Superior temporal gyrus (tissue), 1 donor: ENCODE measurements around the gene MYF5.
"Not testable (repeated sequence)": the region's sequence is repeated elsewhere in the genome, so short reads cannot be mapped to it uniquely, and the experiment has no call there.

Experiments used
- DNase-seq: peaks from one replicate; pipeline ENCODE4 v3.0.0-alpha.2; 2016; ENCODE audit errors: extremely low spot score

The MYF5 gene

GRCh38 chr12:80716696-80717469 is at the start of gene MYF5:
Gene MYF5 (plus strand): TSS chr12:80716912. CDS start chr12:80717064, 152 bp downstream.
- DNase-seq = no peak

GRCh38 chr12:80670214-80670613 is 46.5 kb upstream of the MYF5 start:
- no peak for DNase-seq

- not testable (repeated sequence) for DNase-seq
Observed at GRCh38 chr12:80676042-80676636, 40.6 kb upstream of the MYF5 start.

GRCh38 chr12:80676856-80677255 is 39.9 kb upstream of the MYF5 start:
- no peak for DNase-seq

GRCh38 chr12:80677994-80678393 is 38.7 kb upstream of the MYF5 start:
- no peak for DNase-seq

- no peak for DNase-seq
Observed at GRCh38 chr12:80679346-80680131, 37.2 kb upstream of the MYF5 start.

- DNase-seq = no peak
Observed at GRCh38 chr12:80681287-80681686, 35.4 kb upstream of the MYF5 start.

- no peak for DNase-seq
Observed at GRCh38 chr12:80681786-80682185, 34.9 kb upstream of the MYF5 start.

- no peak for DNase-seq
Observed at GRCh38 chr12:80684077-80684495, 32.6 kb upstream of the MYF5 start.

- no peak for DNase-seq
Observed at GRCh38 chr12:80690090-80690489, 26.6 kb upstream of the MYF5 start.

GRCh38 chr12:80690513-80690912 is 26.2 kb upstream of the MYF5 start:
- DNase-seq = no peak

GRCh38 chr12:80692114-80692513 is 24.6 kb upstream of the MYF5 start:
- DNase-seq = no peak

GRCh38 chr12:80697270-80697887 is 19.3 kb upstream of the MYF5 start:
- no peak for DNase-seq

GRCh38 chr12:80698256-80698655 is 18.5 kb upstream of the MYF5 start:
- no peak for DNase-seq

GRCh38 chr12:80698847-80699542 is 17.7 kb upstream of the MYF5 start:
- no peak for DNase-seq

GRCh38 chr12:80700327-80700726 is 16.4 kb upstream of the MYF5 start:
- DNase-seq = no peak

GRCh38 chr12:80701388-80701787 is 15.3 kb upstream of the MYF5 start:
- DNase-seq = no peak

- DNase-seq = no peak
Observed at GRCh38 chr12:80702889-80703805, 13.6 kb upstream of the MYF5 start.

GRCh38 chr12:80704420-80704819 is 12.3 kb upstream of the MYF5 start:
- no peak for DNase-seq

- DNase-seq = no peak
Observed at GRCh38 chr12:80707126-80707829, 9.4 kb upstream of the MYF5 start, which contains the start of gene MYF6. Gene MYF6 (plus strand): TSS chr12:80707634. CDS start chr12:80707720, 86 bp downstream.
